ENCODE results near the gene OR52E4.

OR52E4 gene

GRCh38 chr11:5880329-5880728 is at the start of gene OR52E4:
TSS of gene OR52E4 (plus strand) at chr11:5880629. CDS start at chr11:5884293, 3,664 bp downstream.
- H3K27ac ChIP-seq = no peak within 1 kb of the TSS
- no peak for TF ChIP-seq ZFX (IDR thresholded peaks at IDR 0.05)
- no peak for TF ChIP-seq CTCF (conservative IDR thresholded peaks at IDR 0.05)

GRCh38 chr11:5831196-5831829 is 49.1 kb upstream of the OR52E4 start:
- H3K27ac ChIP-seq = no peak overlapping the region
- TF ChIP-seq CTCF (conservative IDR thresholded peaks at IDR 0.05) (no peak), ZFX (IDR thresholded peaks at IDR 0.05) (no peak)

- TF ChIP-seq CTCF (conservative IDR thresholded peaks at IDR 0.05) (no peak), ZFX (IDR thresholded peaks at IDR 0.05) (no peak)
- no peak overlapping the region for H3K27ac ChIP-seq
These were observed 47.0 kb upstream of the OR52E4 start for GRCh38 chr11:5833446-5833845.

- no peak overlapping the region for H3K27ac ChIP-seq
- TF ChIP-seq CTCF (conservative IDR thresholded peaks at IDR 0.05) = no peak
- TF ChIP-seq ZFX (IDR thresholded peaks at IDR 0.05) = no peak
These were observed 42.7 kb upstream of the OR52E4 start for GRCh38 chr11:5837695-5838094.

GRCh38 chr11:5841797-5842196 is 38.6 kb upstream of the OR52E4 start, which contains the start of gene OR52E6:
TSS of gene OR52E6 (minus strand) at chr11:5841897. CDS start at chr11:5841897, 0 bp downstream.
- no peak within 1 kb of the TSS for H3K27ac ChIP-seq
- TF ChIP-seq ZFX (IDR thresholded peaks at IDR 0.05) (no peak), CTCF (conservative IDR thresholded peaks at IDR 0.05) (no peak)

GRCh38 chr11:5846701-5847100 is 33.7 kb upstream of the OR52E4 start:
- TF ChIP-seq CTCF (conservative IDR thresholded peaks at IDR 0.05) = no peak
- no peak for TF ChIP-seq ZFX (IDR thresholded peaks at IDR 0.05)

GRCh38 chr11:5847711-5848110 is 32.7 kb upstream of the OR52E4 start:
- TF ChIP-seq ZFX (IDR thresholded peaks at IDR 0.05) (no peak), CTCF (conservative IDR thresholded peaks at IDR 0.05) (no peak)
- no peak overlapping the region for H3K27ac ChIP-seq

More at GRCh38 chr11:5846701-5847100, 33.7 kb upstream of the OR52E4 start:
- no peak overlapping the region for H3K27ac ChIP-seq
